ENCODE results near the gene PFKL. TPM values are rescaled to one million over a fixed set of nuclear protein-coding genes. Genes with fewer than 3 reads are reported as not detected.
"Not testable (repeated sequence)": the region's sequence is repeated elsewhere in the genome, so short reads cannot be mapped to it uniquely, and the experiment has no call there.

PFKL gene
- total and polyA plus RNA-seq, 8 donors: 40.0 to 120 (median 55.2) TPM

- 26 to 33% methylated on average over 10 of the region's 10 CpGs for WGBS, 2 donors
- intact Hi-C loops (cut with DNase I): no loop called here
- no peak for TF ChIP-seq CTCF (IDR thresholded peaks at IDR 0.05)
- H3K4me3 ChIP-seq: peak overlapping the region; percentile 58 to 77 (median 66)
- FAIRE-seq (no peak), DNase-seq (no peak), ATAC-seq (no peak)
- H3K36me3 ChIP-seq: no peaks in the 10 kb centered on the region
- peak overlapping the region; percentile 62 to 85 (median 79) for H3K27ac ChIP-seq
- no peaks in the 10 kb centered on the region for H3K27me3 ChIP-seq
- H3K9me3 ChIP-seq: no peaks in the 10 kb centered on the region
- H3K4me1 ChIP-seq: peaks cover 4 to 36% (median 5%) of the 10 kb centered on the region in 3 donors
These were observed 782 bp upstream of the PFKL start for GRCh38 chr21:44299085-44299457.

GRCh38 chr21:44300262-44300959 lies 558 bp downstream of the PFKL start:
- H3K4me1 ChIP-seq: peaks cover 4 to 36% (median 5%) of the 10 kb centered on the region in 3 donors
- no peak for FAIRE-seq

GRCh38 chr21:44301141-44301540 lies 1.3 kb downstream of the PFKL start:
- H3K4me3 ChIP-seq: peak overlapping the region in 2 of 4 donors; percentile 58 to 67
- peak overlapping the region in 3 of 4 donors; percentile 59 to 85 (median 79) for H3K27ac ChIP-seq
- no peaks in the 10 kb centered on the region for H3K27me3 ChIP-seq
- intact Hi-C loops (cut with DNase I): no loop called here
- no peaks in the 10 kb centered on the region for H3K36me3 ChIP-seq
- 57 to 64% methylated on average over 13 of the region's 13 CpGs for WGBS, 2 donors
- FAIRE-seq (no peak), DNase-seq (peak in 2 of 6 donors; percentile 43 to 78), ATAC-seq (no peak)
- no peak for TF ChIP-seq CTCF (IDR thresholded peaks at IDR 0.05)
- H3K4me1 ChIP-seq: peaks cover 4 to 36% (median 5%) of the 10 kb centered on the region in 3 donors
- H3K9me3 ChIP-seq: no peaks in the 10 kb centered on the region

More at GRCh38 chr21:44300262-44300959, 558 bp downstream of the PFKL start:
- Histone ChIP-seq H3K9me3 (no peaks in the 10 kb centered on the region), H3K4me3 (peak overlapping the region; percentile 58 to 77 (median 66)), H3K36me3 (no peaks in the 10 kb centered on the region), H3K27ac (peak overlapping the region; percentile 59 to 85 (median 79)), H3K27me3 (no peaks in the 10 kb centered on the region)
- ATAC-seq: peak; percentile 66 to 75 (median 70)
- no peak for TF ChIP-seq CTCF (IDR thresholded peaks at IDR 0.05)
- 1% methylated on average over 34 to 67 of the region's 67 CpGs for WGBS, 2 donors
- DNase-seq: peak; percentile 63 to 92 (median 75)
- intact Hi-C loops (cut with DNase I): no loop called here

GRCh38 chr21:44301961-44302406 lies 2.1 kb downstream of the PFKL start:
- FAIRE-seq (no peak), ATAC-seq (peak; percentile 6 to 17 (median 13)), DNase-seq (peak in 2 of 6 donors; percentile 53 to 76)
- intact Hi-C loops (cut with DNase I): no loop called here
- 48% methylated on average over 9 of the region's 9 CpGs for WGBS, 2 donors
- Histone ChIP-seq H3K4me1 (peaks cover 4 to 36% (median 5%) of the 10 kb centered on the region in 3 donors), H3K4me3 (no peak overlapping the region), H3K27me3 (no peaks in the 10 kb centered on the region), H3K27ac (no peak overlapping the region), H3K9me3 (no peaks in the 10 kb centered on the region), H3K36me3 (no peaks in the 10 kb centered on the region)
- peak in 1 of 4 donors; percentile 11 for TF ChIP-seq CTCF (IDR thresholded peaks at IDR 0.05)

GRCh38 chr21:44302573-44303401 lies 2.9 kb downstream of the PFKL start:
- FAIRE-seq: not testable (repeated sequence)
- Histone ChIP-seq H3K4me1 (peaks cover under 1 to 34% (median 5%) of the 10 kb centered on the region in 3 donors), H3K27ac (peak overlapping the region in 2 of 4 donors; percentile 36 to 42)

More at GRCh38 chr21:44302573-44303401, 2.9 kb downstream of the PFKL start:
- ATAC-seq (peak in 3 of 4 donors; percentile 24 to 47 (median 34)), DNase-seq (peak in 2 of 6 donors; percentile 50 to 51)
- H3K27me3 ChIP-seq; H3K9me3 ChIP-seq; H3K36me3 ChIP-seq; intact Hi-C loops (cut with DNase I); H3K4me3 ChIP-seq: not testable (repeated sequence)
- WGBS, 2 donors: 67 to 70% methylated on average over 23 of the region's 23 CpGs
